Activated CD8-positive, alpha-beta memory T cell treated with anti-CD3 and anti-CD28 coated beads, Interleukin-2, amount 50 U/mL, for 1 hour (primary cell): ENCODE measurements around the gene GKN2.
A peak's percentile ranks its signal among the peaks of the same experiment; 100 is the strongest.
"Not testable (repeated sequence)": the region's sequence is repeated elsewhere in the genome, so short reads cannot be mapped to it uniquely, and the experiment has no call there.

Source experiments
- DNase-seq: peaks from one replicate; pipeline ENCODE4 v3.0.0-alpha.2; 2020; ENCODE audit errors: extremely low read depth

Gene GKN2

DNA sequence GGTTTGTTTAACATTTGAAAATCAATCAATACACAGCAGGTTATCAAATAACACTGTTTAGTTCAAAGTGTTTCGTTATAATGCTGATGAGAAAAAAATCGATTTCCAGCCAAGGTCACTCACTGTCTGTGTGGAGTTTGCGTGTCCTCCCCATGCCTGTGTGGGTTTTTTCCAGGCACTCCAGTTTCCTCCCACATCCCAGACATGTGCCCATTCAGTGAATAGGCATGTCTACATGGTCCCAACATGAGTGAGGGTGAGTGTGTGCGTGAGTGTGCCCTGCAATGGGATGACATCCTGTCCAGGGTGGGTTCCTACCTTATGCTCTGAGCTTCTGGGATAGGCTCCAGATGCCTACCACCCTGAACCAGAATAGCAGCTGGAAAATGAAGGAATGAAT is 8.7 kb upstream of the GKN2 start:
- no peak for DNase-seq

DNA sequence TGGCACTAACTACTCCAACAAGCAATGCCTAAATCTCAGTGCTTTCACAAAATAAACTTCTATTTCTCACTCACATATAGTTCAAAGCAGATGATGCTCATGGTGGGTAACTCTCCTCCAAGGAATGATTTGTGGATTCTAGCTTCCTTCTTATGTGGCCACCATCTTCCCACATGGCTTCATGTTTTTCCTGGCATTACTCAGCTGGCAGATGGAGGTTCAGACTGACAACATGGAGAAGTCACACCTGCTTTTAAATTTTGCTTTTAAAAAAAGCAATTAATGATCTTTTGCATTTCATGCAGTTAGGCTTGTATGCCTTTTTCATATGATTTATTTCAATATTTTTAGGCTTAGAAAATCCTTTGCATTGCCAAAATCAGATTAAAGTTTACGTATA is 6.3 kb upstream of the GKN2 start:
- no peak for DNase-seq

DNA sequence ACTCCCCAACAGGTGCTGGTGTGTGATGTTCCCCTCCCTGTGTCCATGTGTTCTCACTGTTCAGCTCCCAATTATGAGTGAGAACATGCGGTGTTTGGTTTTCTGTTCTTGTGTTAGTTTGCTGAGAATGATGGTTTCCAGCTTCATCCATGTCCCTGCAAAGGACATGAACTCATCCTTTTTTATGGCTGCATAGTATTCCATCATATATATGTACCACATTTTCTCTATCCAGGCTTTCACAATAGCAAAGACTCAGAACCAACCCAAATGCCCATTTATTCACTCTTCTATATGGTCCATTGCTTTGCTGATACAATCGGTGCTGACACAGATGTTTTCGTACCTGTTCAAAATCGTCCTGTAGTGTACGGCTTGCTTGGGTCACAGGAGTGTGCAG is 2.7 kb upstream of the GKN2 start:
- not testable (repeated sequence) for DNase-seq

DNA sequence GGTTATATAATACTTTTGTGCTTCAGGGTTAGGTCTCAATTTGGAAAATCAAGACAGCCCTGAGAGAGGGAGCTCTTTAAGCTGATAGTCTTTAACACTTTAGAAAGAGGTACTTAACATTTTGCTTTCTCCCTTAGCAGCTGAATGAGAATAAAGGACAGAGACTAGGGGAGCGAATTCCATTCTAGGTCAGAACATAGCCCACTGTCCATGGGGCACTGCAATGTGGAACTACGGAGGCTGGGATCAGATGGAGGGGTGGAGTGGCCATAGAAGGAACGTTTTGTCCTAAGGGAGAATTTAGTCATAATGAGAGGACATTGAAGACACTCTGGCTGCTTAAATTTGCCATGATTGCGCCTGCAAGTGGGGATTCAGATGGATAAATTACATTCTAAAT is 794 bp downstream of the GKN2 start:
- no peak for DNase-seq

DNA sequence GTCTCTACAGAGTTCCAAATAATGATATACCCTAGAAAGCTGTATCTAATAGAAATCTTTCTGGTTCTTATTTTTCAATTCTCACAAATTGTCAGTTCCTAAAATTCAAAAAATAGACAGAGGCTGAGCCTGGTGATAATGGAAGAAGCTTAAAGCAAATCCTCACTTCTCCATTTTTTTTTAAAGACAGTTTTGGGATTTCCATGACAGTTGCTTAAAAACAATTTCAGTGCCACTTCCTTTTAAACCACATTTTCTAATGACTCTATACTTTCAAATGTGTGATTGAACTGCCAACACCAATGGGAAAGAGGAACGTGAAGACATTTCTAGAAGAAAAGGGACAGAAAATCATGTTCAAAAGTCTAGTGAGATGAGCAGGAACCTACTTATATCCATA is 4.0 kb downstream of the GKN2 start:
- no peak for DNase-seq

DNA sequence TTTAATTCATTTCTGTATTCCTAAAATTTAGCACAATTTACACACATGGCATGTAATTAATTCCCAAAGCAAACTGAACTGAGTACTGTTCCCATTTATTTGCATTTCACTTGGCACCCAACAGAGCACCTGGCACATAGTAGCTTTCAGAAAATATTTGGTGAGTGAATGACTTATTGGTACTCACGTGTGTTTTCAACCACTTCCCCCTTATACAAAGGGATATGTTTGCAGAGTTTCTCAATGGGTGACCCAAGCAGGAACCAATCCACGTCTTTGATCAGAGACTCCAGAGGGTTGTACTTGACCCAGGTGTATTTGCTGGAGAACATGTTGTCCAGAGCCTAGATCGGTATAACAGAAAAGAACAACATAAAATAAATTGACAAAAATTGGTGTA is 6.6 kb downstream of the GKN2 start:
- DNase-seq: no peak

DNA sequence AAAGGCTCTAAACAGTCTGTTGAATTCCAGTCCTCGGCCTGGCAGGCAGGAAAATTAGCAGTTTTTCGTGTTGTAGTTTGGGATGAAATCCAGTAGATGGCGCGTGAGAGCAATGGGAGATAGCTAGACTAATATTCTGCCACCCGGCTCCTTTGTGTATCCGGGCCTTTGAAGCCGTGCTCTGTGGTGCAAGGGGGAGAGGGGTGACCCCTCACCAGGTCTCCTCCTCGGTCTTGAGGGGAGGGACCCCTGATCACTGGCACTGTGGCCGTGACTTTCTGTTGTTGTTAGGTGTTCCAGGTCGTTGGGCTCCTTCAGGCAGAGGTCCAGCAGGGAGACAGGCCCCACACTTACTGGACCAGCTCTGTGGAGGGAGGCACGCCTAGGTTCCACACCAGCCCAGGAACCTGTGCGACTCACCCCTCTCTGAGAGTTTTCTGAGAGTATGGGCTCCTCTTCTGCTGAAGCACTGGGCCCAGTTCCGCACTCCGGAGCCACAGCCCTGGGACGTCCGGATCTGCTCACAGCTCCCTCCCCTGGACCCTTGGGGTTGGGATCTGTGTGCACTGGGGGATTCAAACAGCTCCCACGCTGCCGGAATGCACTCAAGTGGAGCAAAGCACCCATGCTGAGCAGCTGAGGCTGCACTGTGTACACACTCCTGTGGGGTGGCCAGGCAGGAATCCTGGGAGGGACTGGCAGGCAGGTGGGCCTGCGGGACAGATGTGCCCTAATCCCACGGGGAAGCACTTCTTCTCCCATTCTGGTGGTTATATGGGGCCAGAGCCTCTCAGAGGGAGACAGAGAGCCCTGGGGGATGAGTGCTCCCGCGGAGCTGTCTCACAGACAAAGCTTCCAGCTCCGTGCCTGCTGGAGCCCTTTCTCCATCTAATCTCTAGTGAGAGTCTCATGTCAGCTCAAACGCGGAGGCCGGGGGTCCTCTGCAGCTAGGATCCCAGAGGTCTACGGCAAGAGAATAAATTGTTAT is 8.8 kb downstream of the GKN2 start:
- no peak for DNase-seq

DNA sequence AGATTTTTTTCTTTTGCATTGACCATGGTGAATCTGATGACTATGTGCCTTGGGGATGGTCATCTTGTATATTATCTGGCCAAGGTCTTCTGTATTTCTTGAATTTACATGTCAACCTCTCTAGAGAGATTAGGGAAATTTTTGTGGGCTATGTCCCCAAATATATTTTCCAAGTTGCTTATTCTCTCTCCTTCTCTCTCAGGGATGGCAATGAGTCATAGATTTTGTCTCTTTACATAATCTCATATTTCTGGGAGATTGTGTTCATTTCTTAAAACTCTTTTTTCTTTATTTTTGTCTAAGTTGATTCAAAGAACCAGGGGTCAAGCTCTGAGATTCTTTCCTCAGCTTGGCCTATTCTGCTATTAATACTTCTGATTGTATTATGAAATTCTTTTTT is 9.9 kb downstream of the GKN2 start:
- no peak for DNase-seq

DNA sequence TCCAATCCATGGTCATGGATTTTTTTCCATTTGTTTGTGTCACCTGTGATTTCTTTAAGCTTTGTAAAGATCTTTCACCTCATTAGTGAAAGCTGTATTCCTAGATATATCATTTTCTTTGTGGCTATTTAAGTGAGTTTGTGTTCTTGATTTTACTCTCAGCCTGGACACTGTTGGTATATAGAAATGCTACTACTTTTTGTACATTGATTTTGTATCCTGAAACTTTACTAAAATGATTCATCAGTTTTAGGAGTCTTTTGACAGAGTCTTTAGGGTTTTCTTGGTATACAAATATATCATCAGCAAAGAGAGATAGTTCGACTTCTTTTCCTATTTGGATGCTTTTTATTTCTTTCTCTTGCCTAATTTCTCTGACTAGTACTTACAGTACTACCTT is 12.3 kb downstream of the GKN2 start:
- no peak for DNase-seq

DNA sequence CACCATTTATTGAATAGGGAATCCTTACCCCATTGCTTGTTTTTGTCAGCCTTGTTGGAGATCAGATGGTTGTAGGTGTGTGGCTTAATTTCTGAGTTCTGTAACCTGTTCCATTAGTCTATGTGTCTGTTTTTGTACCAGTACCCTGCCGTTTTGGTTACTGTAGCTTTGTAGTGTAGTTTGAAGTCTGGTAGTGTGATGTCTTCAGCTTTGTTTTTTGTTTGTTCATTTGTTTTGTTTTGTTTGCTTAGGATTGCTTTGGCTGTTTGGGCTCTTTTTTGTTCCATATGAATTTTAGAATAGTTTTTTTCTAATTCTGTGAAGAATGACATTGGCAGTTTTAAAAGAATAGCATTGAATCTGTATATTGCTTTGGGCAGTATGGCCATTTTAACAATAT is 12.7 kb downstream of the GKN2 start:
- DNase-seq: no peak

DNA sequence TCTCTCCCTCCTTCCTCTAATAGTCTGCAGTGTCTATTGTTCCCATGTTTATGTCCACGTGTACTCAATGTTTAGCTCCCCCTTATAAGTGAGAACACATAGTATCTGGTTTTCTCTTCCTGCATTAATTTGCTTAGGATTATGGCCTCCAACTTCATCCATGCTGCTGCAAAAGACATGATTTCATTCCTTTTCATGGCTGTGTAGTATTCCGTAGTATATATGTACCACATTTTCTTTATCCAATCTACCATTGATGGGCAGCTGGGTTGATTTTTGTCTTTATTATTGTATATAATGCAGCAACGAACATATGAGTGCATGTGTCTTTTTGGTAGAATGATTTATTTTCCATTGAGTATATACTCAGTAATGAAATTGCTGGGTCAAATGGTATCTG is 13.8 kb downstream of the GKN2 start:
- DNase-seq: no peak

DNA sequence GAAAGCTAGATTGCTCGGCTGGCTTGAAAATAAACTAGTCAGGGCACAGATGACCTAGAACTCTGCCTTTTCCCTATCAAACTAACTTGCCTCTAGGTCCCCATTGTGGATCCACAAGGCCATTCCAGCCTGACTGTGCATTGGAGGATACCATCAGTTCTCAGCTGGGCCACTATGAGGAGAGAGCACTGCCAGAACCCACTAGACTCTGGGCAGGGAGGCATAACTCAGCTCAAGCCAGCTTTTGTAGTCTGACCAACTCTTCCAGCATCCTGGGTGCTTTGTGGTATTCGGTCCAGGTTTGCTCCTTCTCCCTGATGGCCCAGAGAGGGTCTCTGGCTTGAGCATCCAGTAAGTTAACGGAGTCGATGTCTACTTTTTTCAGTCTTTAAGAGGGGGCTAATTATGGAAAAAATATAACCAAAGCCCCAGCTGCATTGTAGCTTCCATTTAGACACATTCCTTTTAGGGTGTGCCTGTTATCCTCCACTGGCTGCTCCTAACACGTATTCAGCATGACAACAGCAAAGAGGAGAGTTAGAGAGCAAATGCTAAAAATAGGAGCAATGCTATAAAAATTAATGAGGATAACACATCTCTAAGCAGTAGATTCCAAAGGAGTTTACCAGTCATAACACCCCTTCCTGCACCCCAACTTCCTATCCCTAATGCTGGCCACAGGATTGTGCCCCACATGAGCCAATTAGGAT is 15.2 kb downstream of the GKN2 start:
- no peak for DNase-seq

DNA sequence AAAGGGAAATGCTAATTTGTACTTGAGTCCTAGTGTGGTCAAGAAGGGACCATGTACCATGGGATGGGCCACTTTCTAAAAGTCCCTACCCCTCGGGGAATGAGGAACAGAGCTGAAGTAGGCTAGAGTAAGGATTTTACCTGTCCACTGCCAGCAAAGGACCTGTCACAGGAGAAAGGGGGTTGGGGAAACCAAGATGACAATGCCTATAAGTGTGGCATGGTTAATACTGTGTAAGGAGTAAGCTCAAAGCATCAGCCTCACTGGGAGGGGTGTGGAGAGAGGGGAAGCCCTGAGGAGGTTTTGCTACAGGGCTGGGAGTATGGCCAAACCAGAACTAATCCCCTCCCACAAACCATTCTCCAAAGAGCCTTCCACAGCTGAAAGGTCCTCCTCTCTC is 15.8 kb downstream of the GKN2 start:
- no peak for DNase-seq

DNA sequence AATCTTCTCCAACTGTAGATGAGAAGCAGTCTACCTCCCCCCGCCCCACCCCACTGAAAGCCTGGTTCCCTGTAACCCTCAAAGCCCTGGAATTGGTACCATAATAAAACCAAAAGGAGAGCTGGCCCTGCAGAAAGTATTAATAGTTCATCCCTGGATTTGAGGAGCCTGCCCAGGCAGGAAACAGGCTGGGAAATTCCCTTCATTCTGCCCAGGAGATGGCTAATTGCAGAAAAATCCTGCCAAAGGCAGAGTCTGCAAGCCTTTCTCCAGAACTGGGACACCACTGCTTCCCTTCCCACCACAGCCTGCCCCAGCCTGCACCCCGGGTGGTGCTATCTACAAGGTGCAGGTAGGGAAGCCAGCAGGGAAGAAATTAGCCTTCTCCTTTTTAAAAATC is 16.3 kb downstream of the GKN2 start:
- DNase-seq: no peak

DNA sequence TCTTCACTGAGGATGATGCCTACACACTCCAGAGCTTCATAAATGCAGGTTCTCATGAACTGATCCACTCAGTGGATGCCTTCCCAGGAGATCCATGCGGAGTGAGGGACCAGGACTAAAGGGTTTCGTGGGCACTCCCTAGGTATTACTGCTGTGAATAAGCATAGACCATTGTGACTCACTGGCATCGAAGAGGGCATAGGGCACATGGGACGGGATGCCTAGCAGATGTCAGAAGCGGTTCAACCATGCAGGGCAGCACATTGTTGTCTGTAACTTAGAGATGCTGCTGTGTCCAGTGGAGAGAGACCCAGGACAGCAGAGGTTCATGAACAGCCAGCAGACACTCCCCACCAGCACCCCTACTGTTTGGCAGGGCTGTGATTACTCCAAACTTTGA is 17.2 kb downstream of the GKN2 start:
- DNase-seq: no peak

DNA sequence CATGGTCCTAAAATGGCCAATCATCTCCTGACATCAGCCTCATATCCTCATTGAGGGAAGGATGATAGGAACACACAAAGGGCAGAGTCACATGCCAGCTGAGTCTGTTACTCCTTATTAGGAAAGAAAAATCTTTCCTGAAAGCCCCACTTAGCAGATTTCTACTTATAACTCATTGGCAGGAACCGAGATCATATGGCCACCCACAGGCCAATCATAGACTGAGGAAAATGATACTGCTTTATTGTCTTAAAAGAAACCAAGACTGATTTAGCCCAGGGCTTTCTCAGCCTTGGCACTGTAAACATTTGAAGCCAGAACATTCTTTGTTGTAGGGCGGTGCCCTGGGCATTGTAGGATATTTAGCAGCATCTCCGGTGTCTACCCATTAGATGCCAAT is 18.7 kb downstream of the GKN2 start:
- no peak for DNase-seq

DNA sequence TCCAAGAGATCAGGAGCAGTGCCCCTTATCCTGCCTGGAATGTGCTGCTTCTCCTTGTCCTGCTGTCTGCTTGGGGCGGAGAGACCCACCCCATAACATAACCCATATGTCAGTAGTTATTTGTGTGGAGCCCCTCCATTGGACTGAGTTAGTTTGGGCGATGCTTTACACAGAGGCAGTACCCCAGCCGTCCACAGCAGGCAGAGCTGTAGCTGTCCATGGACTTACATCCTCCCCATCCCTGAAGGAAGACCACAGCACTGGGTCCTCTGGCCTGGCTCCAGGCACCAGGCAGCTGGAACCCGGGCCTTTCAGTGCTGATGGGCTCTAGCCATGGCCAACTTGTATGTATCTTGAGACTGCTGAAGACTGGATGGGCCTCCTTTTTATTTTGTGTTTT is 20.3 kb downstream of the GKN2 start:
- DNase-seq: no peak

DNA sequence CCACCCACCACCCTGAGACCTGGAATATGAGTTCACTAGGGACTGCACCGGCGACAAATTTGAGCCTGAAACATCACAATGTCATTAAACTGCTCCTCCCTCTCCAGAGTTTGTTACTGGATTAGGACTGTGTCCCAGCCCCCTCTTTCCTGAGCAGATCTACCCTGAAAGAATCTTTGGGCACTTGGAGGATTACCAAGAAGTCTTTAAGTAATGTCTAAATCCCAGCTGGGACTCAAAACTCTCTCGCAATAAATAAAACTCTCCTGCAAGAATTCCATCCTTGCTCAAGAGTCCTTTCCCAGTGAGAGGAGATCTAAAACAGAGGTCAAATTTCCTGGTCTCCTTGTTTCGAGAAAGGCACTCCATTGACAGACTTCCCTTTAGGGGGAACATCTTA is 20.9 kb downstream of the GKN2 start:
- no peak for DNase-seq

DNA sequence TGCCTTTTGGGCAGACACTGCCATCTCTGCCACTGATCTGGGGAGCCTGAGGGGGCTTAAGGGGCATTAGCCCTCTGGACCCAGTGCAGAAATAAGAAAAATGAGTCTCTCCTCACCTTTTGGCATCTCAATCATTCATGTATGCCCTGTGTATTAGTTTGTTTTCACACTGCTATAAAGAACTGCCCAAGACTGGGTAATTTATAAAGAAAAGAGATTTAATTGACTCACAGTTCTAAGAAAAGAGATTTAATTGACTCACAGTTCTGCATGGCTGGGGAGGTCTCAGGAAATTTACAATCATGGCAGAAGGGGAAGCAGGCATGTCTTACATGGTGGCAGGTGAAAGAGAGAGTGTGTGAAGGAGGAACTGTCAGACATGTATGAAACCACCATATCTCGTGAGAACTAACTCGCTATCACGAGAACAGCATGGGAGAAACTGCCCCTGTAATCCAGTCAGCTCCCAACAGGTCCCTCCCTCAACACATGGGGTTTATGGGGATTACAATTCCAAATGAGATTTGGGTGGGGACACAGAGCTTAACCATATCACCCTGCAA is 21.5 kb downstream of the GKN2 start:
- DNase-seq: no peak

DNA sequence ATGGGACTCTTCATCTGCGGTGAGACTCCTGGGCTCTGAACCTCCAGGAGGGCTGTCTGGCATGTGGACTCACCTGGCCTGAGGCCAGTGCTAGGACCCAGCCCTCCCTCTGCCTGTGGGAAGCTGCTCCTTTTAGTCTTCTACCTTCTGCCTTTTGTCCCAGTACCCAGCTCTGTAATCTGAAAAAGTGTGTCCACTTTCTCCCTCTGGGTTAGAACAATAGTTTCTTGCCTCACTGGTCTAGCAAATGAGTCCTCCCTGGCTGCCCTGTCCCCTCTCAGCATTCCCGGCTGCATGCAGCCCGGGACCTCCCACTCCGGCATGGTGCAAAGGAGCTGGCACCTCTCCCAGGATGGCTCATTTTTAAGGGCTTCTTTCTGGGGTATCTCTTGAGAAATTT is 25.9 kb downstream of the GKN2 start:
- no peak for DNase-seq

DNA sequence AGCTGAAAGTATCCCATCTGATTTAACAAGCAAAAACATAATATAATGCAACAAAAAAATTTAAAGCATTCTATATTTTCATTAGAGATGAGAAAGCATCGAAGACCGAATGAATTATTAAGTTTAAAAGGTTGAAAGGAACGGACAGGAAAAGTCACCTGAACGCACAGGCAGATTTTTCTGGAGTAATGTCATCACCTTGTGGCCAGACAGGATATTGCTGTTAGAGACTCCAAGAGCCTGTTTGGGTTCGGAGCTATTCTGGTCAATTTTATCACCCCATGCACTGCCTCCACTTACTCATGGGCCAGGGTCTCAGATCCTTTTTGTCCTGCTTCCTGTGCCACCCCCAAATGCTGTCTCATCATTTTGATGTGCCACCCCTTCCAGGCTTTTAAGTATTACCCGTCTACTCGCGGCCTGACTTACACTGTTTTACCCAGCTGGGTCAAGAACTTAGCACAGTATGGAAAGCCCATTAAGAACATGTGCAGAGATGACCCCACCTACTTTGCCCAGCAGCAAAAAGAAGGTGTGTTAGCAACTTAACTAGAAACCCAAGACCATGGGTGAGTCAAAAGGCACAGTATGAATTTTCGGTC is 27.3 kb downstream of the GKN2 start:
- peak; percentile 37 for DNase-seq

DNA sequence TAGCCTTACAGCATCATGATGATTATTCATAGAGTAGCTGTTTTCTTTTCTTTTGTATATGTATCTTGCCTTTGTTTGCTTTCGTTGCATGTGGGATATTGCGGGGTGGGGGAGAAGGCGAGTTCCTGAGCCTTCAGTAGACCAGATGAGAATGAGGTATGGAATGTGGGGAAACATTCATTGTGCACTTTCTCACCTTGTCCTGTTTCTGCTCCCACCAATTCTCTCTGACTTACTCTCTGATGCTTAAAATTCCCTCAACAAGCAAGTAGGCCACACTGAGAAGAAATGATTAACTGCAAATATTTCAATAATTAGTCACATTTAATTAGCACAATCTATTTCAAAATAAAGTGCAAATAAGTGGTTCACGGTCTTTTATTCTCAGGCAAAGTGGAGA is 31.0 kb downstream of the GKN2 start:
- DNase-seq: no peak
